Activated T-helper 1 cell treated with anti-CD3 and anti-CD28 coated beads, Interleukin-2, amount 50 U/mL, for 16 hours (primary cell): Measurements from ENCODE around the gene KIF18B.
"Not testable (repeated sequence)": the region's sequence is repeated elsewhere in the genome, so short reads cannot be mapped to it uniquely, and the experiment has no call there.

Source experiments
- DNase-seq, 2 donors: peaks; one replicate each; pipeline ENCODE4 v3.0.0-alpha.2; 2020; ENCODE audit warnings: low read depth in 1 of 2, low spot score in 1 of 2

The KIF18B gene

GRCh38 chr17:44969144-44969780 lies 21.7 kb upstream of the KIF18B start:
- no peak for DNase-seq

GRCh38 chr17:44968225-44969143 lies 20.9 kb upstream of the KIF18B start, which contains the start of gene C1QL1:
C1QL1 (minus strand) TSS chr17:44968303; CDS start chr17:44968048, 255 bp downstream.
- peak; percentile 57 to 78 for DNase-seq

GRCh38 chr17:44967907-44968224 lies 20.3 kb upstream of the KIF18B start:
- no peak for DNase-seq

- DNase-seq, result no peak
These were observed 19.7 kb upstream of the KIF18B start for GRCh38 chr17:44967026-44967906.

- no peak for DNase-seq
These were observed 18.9 kb upstream of the KIF18B start for GRCh38 chr17:44966348-44967025.

GRCh38 chr17:44965481-44966234 lies 18.1 kb upstream of the KIF18B start:
- DNase-seq, result no peak

- no peak for DNase-seq
These were observed 14.4 kb upstream of the KIF18B start for GRCh38 chr17:44961921-44962350.

GRCh38 chr17:44960691-44961090 lies 13.1 kb upstream of the KIF18B start:
- DNase-seq, result no peak

GRCh38 chr17:44959821-44960531 lies 12.4 kb upstream of the KIF18B start:
- DNase-seq, result no peak

- no peak for DNase-seq
These were observed 9.7 kb upstream of the KIF18B start for GRCh38 chr17:44956998-44957981.

- DNase-seq, result no peak
These were observed 8.3 kb upstream of the KIF18B start for GRCh38 chr17:44955674-44956425.

- DNase-seq, result no peak
These were observed 5.4 kb upstream of the KIF18B start for GRCh38 chr17:44952946-44953475.

GRCh38 chr17:44948315-44948795 lies 782 bp upstream of the KIF18B start:
- no peak for DNase-seq

- not testable (repeated sequence) for DNase-seq
These were observed 1.9 kb downstream of the KIF18B start for GRCh38 chr17:44945652-44946051.

- no peak for DNase-seq
These were observed 5.1 kb downstream of the KIF18B start for GRCh38 chr17:44942456-44942855.

- DNase-seq, result no peak
These were observed 5.8 kb downstream of the KIF18B start for GRCh38 chr17:44941712-44942331.

- no peak for DNase-seq
These were observed 6.8 kb downstream of the KIF18B start for GRCh38 chr17:44940768-44941167.
